ENCODE data around the gene MOCS3.
"Not testable (repeated sequence)": the region's sequence is repeated elsewhere in the genome, so short reads cannot be mapped to it uniquely, and the experiment has no call there.

The MOCS3 gene

DNA sequence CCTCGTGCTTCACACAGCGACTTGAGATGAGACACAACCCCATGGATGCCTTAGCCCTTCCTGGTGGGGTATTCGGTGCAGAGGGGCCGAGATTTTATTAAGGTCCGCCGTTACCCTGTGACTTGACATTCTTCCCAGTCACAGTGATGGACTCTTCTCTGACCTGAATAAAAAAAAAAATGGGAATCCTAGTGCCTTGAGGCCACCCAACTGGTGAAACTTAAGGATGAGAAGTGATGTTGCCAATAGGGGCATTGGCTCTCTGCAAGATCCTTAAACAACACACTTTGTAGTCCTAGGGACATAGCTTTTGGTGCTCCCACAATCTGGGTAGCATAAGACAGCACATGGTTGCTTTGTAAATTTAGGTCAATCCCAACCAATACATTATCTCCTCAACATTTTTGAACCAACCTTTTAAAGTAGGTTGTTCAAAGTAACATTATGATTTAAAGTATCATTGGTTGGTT, 26.6 kb upstream of the MOCS3 start:
- DNase-seq: no peak

DNA sequence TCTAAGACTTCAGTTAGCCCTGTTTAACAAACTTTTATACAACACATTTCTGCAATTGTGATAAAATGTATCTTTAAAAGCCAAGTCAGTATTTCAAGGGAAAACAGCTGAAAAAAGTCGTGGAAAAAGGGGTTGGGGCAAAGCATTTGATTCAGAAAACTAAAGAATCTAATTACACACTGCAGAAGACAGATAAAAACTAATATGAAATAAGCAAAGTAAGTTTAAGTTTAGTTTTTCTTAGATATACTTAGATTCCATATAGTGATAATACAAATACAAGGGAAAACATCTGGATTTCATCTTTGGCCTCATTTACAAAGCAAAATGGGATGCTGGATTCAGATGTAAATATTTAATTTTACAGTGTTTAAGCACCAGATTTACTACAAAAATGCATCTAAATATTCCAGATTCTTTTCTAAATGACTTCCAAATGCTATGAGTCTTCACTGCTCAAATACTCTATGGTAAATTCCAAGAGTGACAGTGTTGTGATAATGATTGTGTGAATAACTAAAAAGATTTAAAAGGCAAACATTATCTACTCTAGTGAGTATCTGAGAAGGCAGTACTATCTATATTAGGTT, 25.8 kb upstream of the MOCS3 start:
- no peak for DNase-seq

DNA sequence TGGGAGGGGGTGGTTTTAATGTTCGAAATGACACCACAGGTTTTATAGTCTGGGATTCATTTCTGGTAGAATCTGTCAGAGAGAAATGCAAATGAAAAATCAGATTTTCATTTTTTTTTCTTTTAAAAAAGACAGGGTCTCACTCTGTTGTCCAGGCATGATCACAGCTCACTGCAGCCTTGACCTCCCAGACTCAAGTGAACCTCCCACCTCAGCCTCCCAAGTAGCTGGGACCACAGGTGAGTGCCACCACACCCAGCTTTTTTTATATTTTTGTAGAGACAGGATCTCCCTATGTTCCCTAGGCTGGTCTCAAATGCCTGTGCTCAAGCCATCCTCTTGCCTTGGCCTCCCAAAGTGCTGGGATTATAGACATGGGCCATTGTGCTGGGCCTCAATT, 25.0 kb upstream of the MOCS3 start:
- no peak for DNase-seq

DNA sequence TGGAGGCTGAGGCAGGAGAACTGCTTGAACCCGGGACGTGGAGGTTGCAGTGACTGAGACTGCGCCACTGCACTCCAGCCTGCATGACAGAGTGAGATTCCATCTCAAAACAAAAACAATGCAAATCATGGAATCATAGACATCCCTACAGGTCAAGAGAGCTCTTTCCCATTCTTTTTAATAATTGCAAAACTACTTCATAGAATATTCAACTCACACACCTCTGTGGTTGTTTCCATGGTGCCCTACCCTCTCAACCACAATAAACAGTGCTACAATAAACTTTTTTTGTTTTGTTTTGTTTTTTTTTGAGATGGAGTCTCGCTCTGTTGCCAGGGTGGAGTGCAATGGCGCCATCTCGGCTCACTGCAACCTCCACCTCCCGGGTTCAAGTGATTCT, 15.5 kb upstream of the MOCS3 start:
- DNase-seq: no peak

DNA sequence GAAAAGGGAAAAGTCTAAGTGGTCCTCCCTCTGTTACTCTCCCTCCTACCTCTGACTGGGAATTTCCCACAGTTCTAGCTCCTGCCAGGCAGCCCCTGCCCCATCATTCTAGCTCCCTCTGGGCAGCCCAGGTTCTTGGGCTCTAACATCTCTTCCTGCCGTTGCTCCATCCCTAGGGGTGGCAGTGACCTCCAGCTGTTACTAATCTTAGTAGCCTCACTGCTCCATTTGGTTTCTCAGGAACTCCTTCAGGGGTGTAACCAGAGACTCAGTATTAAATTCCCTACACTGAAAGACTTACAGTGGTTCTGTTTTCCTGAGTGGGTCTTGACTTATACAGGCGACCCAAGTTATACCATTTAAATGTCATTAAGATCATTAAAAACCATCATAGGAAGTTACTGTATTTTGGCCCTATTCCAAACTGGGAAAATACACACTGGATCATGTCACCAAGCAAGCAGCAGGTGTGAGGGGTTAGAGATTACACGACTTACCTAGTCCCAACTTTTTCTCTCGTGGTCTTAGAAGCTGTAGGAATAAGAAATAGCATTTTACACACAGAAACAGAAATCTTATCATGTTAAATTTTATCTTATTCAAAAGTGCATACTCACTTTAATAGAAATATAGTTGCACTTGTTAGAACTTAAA, 10.4 kb upstream of the MOCS3 start:
- no peak for DNase-seq

DNA sequence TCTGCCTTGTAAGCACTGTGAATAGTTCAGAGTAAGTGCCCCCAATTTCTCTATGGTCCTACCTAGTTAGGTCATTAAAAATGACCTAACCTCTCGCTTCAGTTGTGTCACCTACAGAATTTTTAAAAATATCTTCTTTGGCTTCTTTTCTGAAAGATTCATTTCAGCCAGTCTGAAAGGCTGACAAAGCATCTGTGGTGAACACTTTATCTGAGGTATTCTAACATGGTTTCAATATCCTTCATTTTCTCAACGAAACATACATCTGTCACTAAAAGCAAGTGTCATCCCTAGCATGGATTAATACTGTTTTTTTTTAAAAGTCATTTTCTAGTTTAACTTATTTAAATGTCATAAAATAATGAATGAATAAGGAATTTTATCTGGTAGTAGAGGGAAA, 5.4 kb upstream of the MOCS3 start:
- DNase-seq: no peak

DNA sequence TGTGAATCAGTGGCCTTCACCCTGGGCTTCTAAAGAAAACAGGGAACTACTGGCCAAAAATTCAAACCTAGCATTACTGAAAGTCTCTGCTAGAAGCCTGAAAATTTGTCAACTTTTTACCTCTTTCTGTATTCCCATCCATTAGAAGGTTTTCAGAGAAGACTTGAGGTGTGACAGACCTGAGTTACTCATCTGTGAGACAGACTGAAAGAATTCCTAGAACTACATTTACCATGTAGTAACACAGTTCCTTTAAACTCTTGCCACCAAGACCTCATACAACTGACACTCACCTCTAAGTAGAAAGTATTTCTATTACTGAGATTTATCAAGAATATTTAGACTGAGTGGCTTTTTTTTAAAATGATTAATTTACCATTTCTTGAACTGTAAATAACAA, 4.8 kb upstream of the MOCS3 start:
- no peak for DNase-seq

DNA sequence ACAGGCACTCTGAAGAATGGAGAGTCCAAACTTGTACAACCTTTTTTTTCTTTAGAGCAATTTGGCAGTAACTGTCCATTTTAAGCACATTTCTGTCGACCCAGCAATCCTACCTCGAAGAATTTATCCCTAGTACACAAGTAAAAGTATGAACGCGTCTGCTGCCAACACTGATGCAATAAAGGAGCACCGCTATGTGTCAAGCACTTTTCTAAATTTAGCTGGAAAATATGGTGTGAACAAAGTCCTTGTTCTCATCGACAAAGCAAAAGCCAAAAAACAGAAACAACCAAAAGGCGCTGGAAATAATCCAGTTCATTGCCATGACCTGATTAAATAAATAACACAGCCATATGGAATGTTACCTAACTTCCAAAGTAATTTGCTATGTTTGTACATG, 1.3 kb upstream of the MOCS3 start:
- DNase-seq: no peak

DNA sequence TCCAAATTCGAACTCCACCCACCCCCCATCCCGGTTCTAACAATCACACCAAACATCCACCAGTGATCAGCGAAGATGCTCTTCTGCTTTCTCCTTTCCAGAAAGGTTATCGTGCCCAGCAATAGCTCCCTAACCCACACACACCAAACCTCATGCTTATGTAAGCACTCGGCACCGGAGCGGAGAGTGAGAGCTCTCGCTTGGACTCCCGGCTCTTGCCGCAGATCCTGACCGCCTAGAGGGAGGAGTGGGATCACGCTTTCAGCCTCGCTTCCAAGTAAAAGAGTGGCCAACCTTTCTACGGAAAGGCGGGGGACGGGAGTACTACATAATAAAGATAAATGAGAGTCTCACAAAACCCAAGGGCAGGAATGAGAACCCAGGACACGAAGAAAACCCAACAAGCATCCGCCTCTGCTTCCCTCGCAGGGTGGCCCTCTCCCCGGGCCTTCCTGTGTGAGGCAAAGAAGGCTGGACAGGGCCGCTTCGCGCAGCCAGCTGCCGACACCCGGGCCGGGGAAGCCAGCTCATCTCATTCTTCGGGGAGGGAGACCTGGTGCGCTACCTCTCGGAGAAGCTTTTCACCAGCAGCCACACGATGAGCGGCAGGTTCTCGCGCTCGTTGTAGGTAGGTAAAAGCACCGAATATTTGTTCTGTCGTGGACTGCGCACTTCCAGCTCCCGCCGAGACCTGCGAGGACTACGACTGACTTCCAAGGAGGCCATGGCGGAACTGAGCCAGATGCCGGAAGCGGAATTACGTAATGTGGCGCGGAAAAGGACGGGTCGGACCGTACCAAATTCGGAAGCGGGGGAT, 612 bp upstream of the MOCS3 start, which contains the start of gene DPM1:
DPM1 (minus strand) TSS at position 735 of the 817 bp plus-strand sequence; CDS start at position 726, 9 bp downstream.
- DNase-seq: no peak

DNA sequence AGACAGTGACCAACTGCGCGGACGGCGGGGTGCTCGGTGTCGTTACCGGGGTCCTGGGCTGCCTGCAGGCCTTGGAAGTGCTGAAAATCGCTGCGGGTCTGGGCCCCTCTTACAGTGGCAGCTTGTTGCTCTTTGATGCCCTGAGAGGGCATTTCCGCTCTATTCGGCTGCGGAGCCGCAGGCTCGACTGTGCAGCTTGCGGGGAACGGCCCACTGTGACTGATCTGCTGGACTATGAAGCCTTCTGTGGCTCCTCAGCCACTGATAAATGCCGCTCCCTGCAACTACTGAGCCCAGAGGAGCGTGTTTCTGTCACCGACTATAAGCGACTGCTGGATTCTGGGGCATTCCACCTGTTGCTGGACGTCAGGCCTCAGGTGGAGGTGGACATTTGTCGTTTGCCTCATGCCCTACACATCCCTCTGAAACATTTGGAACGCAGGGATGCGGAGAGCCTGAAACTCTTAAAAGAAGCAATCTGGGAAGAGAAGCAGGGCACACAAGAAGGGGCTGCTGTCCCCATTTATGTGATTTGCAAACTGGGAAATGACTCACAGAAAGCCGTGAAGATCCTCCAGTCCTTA, 1.0 kb downstream of the MOCS3 start:
- no peak for DNase-seq

DNA sequence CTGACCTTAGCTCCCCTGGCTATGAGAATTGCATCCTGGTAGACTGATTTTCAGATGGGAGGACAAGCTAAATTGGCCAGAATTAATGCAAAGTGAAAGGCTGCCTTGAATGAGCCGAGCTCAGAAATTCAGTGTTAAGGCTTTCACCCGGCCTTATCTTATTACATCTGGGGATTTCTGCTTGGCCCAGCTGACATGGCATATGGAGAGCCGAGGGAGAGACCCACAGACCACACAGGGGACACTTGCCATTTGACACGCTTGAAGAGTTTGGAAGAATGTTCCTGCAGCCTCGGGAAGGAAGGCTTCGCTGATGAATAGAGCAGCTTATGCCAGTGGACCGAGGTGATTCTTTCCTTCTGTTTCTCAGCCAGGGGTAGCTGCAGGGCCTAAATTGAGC, 9.0 kb downstream of the MOCS3 start:
- no peak for DNase-seq

DNA sequence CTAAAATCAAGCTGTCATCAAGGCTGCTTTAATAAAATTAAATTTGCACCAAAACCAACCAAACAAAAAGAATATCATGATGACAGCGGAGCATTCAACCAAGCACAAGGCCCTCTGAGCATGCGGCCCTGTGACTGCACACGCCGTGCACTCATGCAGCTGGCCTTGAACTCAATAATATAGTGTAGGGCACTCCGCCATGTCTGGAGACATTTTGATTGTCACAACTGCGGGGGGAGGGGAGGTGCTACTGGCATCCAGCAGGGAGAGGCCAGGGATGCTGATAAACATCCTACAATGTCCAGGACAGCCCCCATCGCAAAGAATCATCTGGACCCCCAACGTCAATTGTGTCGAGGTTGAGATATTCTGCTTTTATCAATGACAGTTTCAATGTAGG, 9.7 kb downstream of the MOCS3 start:
- DNase-seq: no peak

DNA sequence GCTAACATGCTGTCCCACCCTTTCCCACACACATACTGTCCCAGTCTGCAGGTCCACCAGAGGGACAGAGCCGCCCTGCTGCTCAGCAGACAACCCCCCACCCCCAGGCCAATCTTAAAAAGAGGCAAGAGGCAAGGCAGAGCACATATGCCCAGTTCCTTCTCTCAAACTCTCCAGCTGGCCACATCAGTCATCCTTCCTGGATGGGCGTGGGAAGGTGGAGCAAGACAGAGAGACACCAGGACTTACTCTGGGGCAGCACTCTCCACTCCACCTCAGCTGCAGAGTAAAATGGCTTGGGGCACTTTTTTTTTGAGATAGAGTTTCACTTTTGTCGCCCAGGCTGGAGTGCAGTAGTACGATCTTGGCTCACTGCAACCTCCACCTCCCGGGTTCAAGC, 10.8 kb downstream of the MOCS3 start:
- no peak for DNase-seq

DNA sequence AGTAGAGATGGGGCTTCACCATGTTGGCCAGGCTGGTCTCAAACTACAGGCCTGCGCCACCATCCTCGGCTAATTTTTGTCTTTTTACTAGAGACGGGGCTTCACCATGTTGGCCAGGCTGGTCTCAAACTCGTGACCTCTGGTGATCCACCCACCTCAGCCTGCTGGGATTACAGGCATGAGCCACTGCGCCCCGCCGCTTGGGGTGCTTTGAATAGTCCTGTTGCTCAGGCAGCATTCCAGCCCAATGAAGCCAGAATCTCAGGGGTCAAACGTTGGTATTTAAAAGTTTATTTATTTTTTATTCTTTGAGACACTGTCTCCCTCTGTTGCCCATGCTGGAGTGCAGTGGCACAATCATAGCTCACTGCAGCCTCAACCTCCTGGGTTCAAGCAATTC, 11.3 kb downstream of the MOCS3 start:
- no peak for DNase-seq

DNA sequence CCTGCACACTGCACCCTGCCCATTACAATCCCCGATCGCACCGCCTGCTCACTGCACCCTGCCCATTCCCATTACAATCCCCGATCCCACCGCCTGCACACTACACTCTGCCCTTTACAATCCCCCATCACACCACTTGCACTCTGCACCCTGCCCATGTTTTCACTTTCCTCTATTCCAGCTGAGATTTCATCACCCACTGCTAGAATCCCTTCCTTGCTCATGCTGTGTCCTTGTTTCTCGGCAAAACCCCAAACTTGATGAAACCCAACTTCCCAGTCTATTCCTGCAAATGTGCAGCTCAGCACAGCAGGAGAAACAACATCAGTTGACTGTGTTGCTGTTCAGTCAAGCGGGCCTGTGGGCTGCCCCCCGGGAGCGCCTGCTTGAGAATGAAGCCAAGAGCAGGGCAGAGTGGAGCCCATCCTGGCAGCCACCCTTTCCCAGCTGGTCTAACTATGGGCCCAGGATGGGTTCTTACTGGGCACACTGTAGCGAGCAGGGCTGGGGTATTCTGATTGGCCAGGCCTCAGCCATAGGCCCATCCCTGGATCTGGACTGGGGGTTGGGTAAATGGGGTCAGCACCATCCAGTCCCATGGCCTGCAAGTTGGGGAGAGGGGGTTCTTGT, 17.2 kb downstream of the MOCS3 start:
- DNase-seq: no peak

DNA sequence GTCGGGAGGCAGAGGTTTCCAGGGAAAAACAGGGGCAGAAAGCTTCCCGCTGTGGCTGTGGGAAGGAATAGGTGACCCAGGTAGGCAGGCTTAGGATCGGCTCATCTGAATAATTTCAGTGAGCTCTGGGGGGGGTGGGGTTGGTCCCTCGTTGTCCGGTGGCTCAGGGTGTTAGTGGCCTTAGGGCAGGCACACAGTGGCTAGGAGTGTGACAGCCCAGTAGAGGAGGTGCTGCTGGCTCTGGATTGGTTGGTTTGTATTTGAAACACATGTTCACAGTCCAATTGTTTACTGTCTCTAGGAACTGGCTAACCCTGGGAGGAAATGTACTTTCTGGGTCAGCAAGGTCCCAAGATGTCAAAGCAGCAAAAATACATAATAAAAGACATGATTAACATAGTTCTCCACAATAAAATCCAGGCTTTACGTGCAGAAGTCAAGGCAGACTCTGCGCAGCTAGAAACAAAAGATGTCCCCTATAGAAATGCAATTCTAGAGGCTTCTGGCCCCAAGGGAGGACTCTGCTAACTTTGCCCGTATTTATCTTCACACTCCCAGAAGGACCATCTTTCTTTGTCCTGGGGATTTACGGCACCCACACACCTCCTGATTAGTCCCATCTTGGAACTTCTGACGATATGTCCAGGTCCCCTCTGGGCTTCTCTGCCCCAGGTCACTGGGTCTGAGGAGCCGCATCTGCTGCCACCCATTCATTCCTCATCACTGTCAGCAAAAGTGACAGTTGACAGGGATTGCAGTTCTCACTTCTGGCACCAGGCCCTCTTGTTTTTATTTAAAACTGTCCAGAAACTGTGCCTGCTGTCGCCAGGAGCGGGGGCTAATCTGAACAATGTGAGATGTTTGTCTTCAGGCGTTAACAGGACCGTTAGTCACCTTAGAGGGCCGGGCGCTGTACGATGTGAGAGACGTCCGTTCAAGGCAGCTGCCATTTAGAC, 18.7 kb downstream of the MOCS3 start:
- DNase-seq: no peak

DNA sequence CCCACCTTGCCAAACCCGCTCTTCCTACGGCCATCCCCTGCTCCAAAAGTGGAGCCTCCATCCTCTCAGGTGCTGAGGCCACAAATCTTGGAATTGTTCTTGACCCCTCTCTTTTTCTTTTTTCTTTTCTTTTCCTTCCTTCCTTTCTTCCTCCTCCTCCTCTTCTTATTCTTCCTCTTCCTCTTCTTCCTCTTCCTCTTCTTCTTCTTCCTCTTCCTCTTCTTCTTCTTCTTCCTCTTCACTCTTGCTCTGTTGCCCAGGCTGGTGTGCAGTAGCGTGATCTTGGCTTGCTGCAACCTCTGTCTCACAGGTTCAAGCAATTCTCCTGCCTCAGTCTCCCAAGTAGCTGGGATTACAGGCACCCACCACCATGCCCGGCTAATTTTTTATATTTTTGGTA, 19.9 kb downstream of the MOCS3 start:
- DNase-seq: not testable (repeated sequence)

DNA sequence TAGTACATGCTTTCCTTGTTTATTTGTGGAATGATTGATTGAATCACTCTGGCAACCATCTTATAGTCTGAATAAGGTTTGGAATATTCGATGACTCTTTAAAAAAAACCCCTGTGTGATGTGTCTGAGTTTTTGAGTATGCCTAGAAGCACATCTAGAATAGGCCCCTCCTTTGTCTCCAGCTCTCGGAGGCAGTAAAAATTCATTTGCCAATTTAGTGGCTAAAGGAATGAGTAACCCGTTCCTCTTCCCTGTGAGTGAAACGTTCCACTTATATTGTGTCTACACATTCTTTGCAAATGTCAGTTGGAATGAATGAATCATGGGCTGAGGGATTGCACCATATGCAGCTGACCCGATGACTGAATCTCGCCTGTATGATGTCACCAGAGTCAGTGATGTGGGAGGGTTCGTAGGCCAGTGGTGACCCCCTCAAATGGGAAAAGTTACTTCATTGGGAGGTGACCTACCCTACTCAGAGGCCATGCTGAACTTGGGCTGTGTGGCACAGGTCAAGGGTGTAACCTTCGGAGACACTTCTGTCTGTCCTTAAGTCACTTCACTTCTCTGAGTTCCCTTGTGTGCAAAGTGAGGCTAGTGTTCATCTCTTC, 21.6 kb downstream of the MOCS3 start:
- DNase-seq: no peak

DNA sequence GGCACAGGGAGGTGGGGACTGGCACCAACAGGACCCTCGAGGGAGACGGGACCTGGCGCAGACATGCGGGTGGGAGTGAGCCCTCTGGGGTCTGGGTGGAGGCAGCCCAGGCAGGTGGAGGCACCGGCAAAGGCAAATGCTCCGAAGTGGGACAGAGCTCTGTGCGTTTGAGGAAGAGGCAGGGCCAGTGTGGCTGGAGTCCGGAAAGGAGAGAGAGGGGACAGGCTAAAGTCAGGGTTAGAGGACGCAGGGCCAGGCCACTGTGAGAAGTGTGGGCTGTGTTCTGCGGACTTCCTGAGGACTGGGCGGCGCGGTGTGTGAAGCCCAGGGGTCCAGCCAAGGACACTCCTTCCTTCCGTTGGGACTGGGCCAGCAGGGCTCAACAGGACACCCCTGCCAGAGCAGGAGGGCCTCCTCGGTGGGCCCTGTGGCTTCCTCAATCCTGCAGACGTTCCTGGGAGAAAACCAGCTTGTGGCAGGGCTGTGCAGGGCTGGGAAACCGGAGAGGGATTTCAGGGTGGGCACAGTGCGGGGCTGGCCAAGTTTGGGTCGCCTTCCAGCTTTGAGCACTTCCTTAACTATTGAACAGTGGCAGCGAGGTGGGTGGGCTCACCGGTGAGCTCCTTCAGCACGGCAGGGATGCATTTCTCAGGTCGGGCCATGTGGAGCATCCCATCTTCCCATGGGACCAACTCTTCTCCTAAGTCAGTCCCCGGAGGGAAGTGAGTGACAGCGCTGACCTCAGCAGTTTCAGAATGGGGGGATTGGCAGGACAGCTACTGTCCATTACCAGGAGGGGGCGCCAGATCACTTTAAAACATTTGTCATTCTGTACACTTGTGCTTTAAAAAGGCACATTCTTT, 22.5 kb downstream of the MOCS3 start:
- DNase-seq: peak; percentile 45

DNA sequence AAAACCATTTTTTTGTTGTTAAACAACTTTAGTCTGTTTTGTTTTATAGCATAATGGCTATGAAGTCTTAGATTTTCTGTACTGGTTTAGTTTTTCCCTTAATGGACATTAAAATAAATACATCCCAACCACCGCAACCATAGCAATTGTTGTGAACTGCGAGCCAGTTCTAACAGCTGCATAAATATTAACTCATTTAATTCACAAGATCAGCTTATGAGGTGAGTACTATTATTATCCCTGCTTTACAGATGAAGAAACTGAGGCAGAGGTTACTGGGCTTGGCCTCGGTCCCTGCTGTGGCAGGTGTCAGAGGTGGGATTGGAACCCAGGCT, 23.1 kb downstream of the MOCS3 start:
- DNase-seq: no peak

DNA sequence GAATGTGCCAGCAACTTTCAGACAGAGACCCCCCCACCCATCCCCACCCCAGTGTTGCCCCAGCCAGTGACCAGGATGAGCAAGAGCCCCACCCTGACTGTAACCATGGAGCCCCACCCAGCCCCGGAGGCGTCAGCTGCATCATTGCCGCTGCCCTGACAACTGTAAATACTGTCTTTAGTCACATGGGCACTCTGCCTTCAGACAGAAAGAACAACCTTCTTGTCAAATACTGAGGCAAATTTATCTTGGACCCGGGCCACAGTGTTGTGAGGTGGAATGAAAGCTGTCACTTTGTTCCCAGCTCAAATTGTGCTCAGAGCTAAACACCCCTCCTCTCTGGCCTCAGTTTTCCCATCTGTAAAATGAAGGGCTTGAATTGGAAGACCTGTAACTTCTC, 23.7 kb downstream of the MOCS3 start:
- DNase-seq: no peak
